ENCODE measurements around the gene SCRN3. TPM values are rescaled to one million over a fixed set of nuclear protein-coding genes. Genes with fewer than 3 reads are reported as not detected.

The SCRN3 gene
- total RNA-seq, 1 donor from 2014 or later: 31.0 TPM

GRCh38 chr2:174444761-174445160, 49.2 kb downstream of the SCRN3 start:
- Mint-ChIP-seq H3K36me3 (no peaks in the 10 kb centered on the region), H3K27me3 (ENCODE audit: insufficient read depth, low read depth) (no peaks in the 10 kb centered on the region), H3K4me3 (no peak overlapping the region), H3K4me1 (peaks cover 6% of the 10 kb centered on the region), H3K9me3 (no peaks in the 10 kb centered on the region), H3K27ac (no peak overlapping the region)
- H3K4me3 ChIP-seq: no peak overlapping the region
- H4K20me1 ChIP-seq (ENCODE audit: low read depth): no peaks in the 10 kb centered on the region
- H3K4me1 ChIP-seq: peaks cover 10% of the 10 kb centered on the region
- no peaks in the 10 kb centered on the region for H3K79me2 ChIP-seq (ENCODE audit: low read depth)
- H3K9me3 ChIP-seq (ENCODE audit: low read depth): no peaks in the 10 kb centered on the region
- TF ChIP-seq CTCF (IDR thresholded peaks at IDR 0.05) (no peak), EZH2phosphoT487 (IDR thresholded peaks at IDR 0.05) (no peak)
- no peaks in the 10 kb centered on the region for H3K27me3 ChIP-seq
- H3F3A ChIP-seq (ENCODE audit: low read depth): no peaks in the 10 kb centered on the region
- H3K9ac ChIP-seq: no peak overlapping the region
- H3K4me2 ChIP-seq: peak overlapping the region; percentile 53
- DNase-seq (ENCODE audit: low spot score): peak; percentile 42
- H3K27ac ChIP-seq: peak overlapping the region; percentile 64
- no peaks in the 10 kb centered on the region for H3K36me3 ChIP-seq
- H2AFZ ChIP-seq (replicated peaks): no peak overlapping the region

GRCh38 chr2:174445248-174445647, 49.7 kb downstream of the SCRN3 start:
- no peak for TF ChIP-seq EZH2phosphoT487 (IDR thresholded peaks at IDR 0.05)
- TF ChIP-seq CTCF (IDR thresholded peaks at IDR 0.05): no peak
- TF ChIP-seq EZH2 (IDR thresholded peaks at IDR 0.05): no peak
- no peaks in the 10 kb centered on the region for H3K9me3 Mint-ChIP-seq
- peaks cover 6% of the 10 kb centered on the region for H3K4me1 Mint-ChIP-seq
- no peaks in the 10 kb centered on the region for H3K36me3 ChIP-seq
- DNase-seq (ENCODE audit: low spot score): no peak
- no peak overlapping the region for H3K27ac Mint-ChIP-seq
- no peaks in the 10 kb centered on the region for H3K36me3 Mint-ChIP-seq
- no peaks in the 10 kb centered on the region for H3K79me2 ChIP-seq (ENCODE audit: low read depth)
- no peak overlapping the region for H3K4me3 Mint-ChIP-seq
- peaks cover 10% of the 10 kb centered on the region for H3K4me1 ChIP-seq
- no peaks in the 10 kb centered on the region for H3K9me3 ChIP-seq (ENCODE audit: low read depth)
- peak overlapping the region; percentile 53 for H3K4me2 ChIP-seq
- no peak overlapping the region for H3K4me3 ChIP-seq
- no peak overlapping the region for H2AFZ ChIP-seq (replicated peaks)
- no peaks in the 10 kb centered on the region for H3K27me3 Mint-ChIP-seq (ENCODE audit: insufficient read depth, low read depth)
- no peaks in the 10 kb centered on the region for H3F3A ChIP-seq (ENCODE audit: low read depth)
- no peak overlapping the region for H3K9ac ChIP-seq
- H4K20me1 ChIP-seq (ENCODE audit: low read depth): no peaks in the 10 kb centered on the region
- H3K27me3 ChIP-seq: no peaks in the 10 kb centered on the region
- peak overlapping the region; percentile 64 for H3K27ac ChIP-seq

- Histone ChIP-seq H3F3A (ENCODE audit: low read depth) (no peaks in the 10 kb centered on the region), H3K4me2 (no peak overlapping the region), H3K4me1 (peaks cover 10% of the 10 kb centered on the region), H2AFZ (replicated peaks) (no peak overlapping the region), H3K27ac (no peak overlapping the region), H3K36me3 (no peaks in the 10 kb centered on the region), H3K9me3 (ENCODE audit: low read depth) (no peaks in the 10 kb centered on the region), H4K20me1 (ENCODE audit: low read depth) (no peaks in the 10 kb centered on the region), H3K79me2 (ENCODE audit: low read depth) (no peaks in the 10 kb centered on the region), H3K27me3 (no peaks in the 10 kb centered on the region), H3K4me3 (no peak overlapping the region), H3K9ac (no peak overlapping the region)
- H3K9me3 Mint-ChIP-seq: no peaks in the 10 kb centered on the region
- no peaks in the 10 kb centered on the region for H3K27me3 Mint-ChIP-seq (ENCODE audit: insufficient read depth, low read depth)
- H3K27ac Mint-ChIP-seq: no peak overlapping the region
- no peaks in the 10 kb centered on the region for H3K36me3 Mint-ChIP-seq
- DNase-seq (ENCODE audit: low spot score): no peak
- peaks cover 6% of the 10 kb centered on the region for H3K4me1 Mint-ChIP-seq
- TF ChIP-seq EZH2phosphoT487 (IDR thresholded peaks at IDR 0.05) (no peak), EZH2 (IDR thresholded peaks at IDR 0.05) (no peak), CTCF (IDR thresholded peaks at IDR 0.05) (no peak)
- H3K4me3 Mint-ChIP-seq: no peak overlapping the region
Measured at GRCh38 chr2:174446531-174446930, 51.0 kb downstream of the SCRN3 start.

All from neural progenitor cell (in vitro differentiated cells).